ENCODE measurements around the gene MMP28. TPM values are rescaled to one million over a fixed set of nuclear protein-coding genes. Genes with fewer than 3 reads are reported as not detected.

MMP28 gene
- total RNA-seq, 4 donors from 2014 or later = 62.5 to 115 (median 79.1) TPM

DNA sequence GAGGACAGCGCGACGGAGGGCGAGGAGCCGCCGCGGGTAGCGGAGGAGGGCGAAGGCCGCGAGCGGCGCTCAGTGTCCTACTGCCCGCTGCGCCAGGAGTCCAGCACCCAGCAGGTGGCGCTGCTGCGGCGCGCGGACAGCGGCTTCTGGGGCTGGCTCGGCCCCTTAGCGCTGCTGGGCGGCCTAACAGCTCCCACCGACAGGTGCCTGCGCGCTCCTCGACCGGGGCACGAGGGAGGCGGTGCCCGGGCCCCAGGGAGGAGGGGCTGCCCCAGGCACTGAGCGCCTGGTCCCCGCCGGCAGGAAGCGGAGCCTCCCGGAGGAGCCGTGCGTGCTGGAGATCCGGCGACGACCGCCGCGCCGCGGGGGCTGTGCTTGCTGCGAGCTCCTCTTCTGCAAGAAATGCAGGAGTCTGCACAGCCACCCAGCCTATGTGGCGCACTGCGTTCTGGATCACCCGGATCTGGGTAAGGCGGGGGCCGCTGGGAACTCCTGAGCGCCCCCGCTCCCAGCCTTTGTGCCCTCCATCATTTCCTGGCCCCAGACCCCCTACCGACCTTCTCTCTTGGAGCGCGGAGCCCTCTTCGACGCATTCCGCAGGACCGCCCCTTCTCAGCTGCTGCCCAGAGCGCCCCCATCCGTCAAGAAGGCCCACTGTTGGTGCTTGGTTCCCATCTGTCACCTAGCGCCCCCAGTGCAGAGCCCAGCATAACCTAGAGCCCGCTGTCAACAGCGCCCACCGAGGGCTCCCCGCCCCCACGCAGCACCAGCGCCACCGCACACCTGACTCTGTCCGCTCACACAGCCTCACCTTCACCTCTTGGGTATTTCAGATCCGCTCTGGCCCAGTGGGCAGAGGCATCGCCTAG, 31.1 kb downstream of the MMP28 start:
- TF ChIP-seq, protein P1, sequence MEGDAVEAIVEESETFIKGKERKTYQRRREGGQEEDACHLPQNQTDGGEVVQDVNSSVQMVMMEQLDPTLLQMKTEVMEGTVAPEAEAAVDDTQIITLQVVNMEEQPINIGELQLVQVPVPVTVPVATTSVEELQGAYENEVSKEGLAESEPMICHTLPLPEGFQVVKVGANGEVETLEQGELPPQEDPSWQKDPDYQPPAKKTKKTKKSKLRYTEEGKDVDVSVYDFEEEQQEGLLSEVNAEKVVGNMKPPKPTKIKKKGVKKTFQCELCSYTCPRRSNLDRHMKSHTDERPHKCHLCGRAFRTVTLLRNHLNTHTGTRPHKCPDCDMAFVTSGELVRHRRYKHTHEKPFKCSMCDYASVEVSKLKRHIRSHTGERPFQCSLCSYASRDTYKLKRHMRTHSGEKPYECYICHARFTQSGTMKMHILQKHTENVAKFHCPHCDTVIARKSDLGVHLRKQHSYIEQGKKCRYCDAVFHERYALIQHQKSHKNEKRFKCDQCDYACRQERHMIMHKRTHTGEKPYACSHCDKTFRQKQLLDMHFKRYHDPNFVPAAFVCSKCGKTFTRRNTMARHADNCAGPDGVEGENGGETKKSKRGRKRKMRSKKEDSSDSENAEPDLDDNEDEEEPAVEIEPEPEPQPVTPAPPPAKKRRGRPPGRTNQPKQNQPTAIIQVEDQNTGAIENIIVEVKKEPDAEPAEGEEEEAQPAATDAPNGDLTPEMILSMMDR (IDR thresholded peaks at IDR 0.05) = peak in 1 of 3 donors; percentile 81
- no peak for TF ChIP-seq POLR2A (IDR thresholded peaks at IDR 0.05)
- WGBS, 2 donors = 5 to 6% methylated on average over 55 to 63 of the region's 75 CpGs
- no peak overlapping the region for H3K4me3 ChIP-seq (ENCODE audit: low read depth, poor library complexity, severe bottlenecking)
- peak; percentile 47 to 96 for DNase-seq (ENCODE audit: low spot score in 2 of 2)
- intact Hi-C loops (cut with DNase I; ENCODE audit: low total_unique reads) = loop anchor here (2.0 kb wide), 1 partner anchor 42 kb away; no protein-coding TSS in a partner anchor

DNA sequence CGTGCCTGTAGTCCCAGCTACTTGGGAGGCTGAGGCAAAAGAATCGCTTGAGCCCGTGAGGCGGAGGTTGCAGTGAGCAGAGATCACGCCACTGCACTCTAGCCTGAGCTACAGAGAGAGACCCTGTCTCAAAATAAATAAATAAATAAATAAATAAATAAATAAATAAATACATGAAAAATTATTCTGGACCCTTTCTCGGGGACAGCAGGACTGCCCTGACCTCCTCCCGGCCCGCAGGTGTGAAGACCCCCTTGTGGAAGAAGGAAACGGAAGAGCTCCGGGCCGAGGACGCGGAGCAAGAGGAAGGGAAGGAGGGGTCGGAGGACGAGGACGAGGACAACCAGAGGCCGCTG, 31.7 kb downstream of the MMP28 start:
- no peak overlapping the region for H3K4me3 ChIP-seq (ENCODE audit: low read depth, poor library complexity, severe bottlenecking)
- WGBS, 2 donors = 30 to 33% methylated on average over 17 of the region's 17 CpGs
- intact Hi-C loops (cut with DNase I; ENCODE audit: low total_unique reads) = loop anchor here (2.0 kb wide), 1 partner anchor 43 kb away; no protein-coding TSS in a partner anchor
- no peak for TF ChIP-seq POLR2A (IDR thresholded peaks at IDR 0.05)
- TF ChIP-seq, protein P1 (IDR thresholded peaks at IDR 0.05) = no peak
- no peak for DNase-seq (ENCODE audit: low spot score in 2 of 2)

DNA sequence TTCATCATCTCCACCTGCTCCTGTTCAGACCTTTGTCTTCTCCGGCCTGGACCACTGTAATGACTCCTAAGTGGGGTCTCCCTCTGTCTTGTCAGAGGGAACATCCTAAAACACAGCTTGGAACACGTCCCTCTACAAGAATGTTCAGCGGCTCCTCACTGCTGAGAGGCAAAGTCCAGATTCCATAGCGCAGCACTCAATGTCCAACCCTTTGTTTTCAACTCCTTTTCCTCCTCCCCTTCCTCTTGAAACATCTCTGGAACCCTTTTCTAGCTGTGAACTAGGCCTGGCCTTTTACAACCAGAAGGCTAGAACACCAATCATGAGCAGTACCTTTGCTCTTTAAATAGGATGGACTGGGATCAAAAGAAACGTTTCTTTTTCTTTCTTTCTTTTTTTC, 33.8 kb downstream of the MMP28 start:
- WGBS, 2 donors = 82 to 83% methylated on average over 5 of the region's 5 CpGs

DNA sequence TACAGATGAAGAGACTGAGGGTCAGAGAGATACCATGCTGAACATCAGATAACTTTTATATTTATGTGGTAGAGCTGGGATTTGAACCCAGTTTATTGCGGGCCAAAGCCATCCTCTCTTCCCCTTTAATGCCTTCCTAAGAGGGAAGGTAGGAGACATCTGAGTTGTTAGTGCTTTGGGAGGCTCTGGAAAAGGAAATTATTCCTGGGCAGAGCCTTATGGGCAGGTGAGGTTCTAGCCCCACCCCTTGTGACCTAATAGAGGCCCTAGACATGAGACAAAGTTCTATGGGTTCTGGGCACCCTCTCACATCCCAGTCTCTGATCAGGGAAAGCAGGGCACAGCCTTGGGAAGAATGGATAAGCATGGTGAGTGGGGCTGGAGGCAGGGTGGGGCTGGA, 34.9 kb downstream of the MMP28 start, which contains the start of gene C17orf50:
TSS of gene C17orf50 (plus strand) at position 301 of the 400 bp plus-strand sequence. CDS start at position 356, 55 bp downstream.
- no peak within 1 kb of the TSS for H3K4me3 ChIP-seq (ENCODE audit: low read depth, poor library complexity, severe bottlenecking)
- TF ChIP-seq, protein P1 (IDR thresholded peaks at IDR 0.05) = no peak
- TF ChIP-seq POLR2A (IDR thresholded peaks at IDR 0.05) = no peak
- DNase-seq (ENCODE audit: low spot score in 2 of 2) = no peak
- intact Hi-C loops (cut with DNase I; ENCODE audit: low total_unique reads) = no loop called here
- WGBS, 2 donors = 64 to 95% methylated on average over 1 of the region's 1 CpG

More for the DNA sequence above, 33.8 kb downstream of the MMP28 start:
- TF ChIP-seq, protein P1 (IDR thresholded peaks at IDR 0.05) = no peak
- no peak for TF ChIP-seq POLR2A (IDR thresholded peaks at IDR 0.05)
- intact Hi-C loops (cut with DNase I; ENCODE audit: low total_unique reads) = no loop called here
- H3K4me3 ChIP-seq (ENCODE audit: low read depth, poor library complexity, severe bottlenecking) = no peak overlapping the region
- DNase-seq (ENCODE audit: low spot score in 2 of 2) = no peak

DNA sequence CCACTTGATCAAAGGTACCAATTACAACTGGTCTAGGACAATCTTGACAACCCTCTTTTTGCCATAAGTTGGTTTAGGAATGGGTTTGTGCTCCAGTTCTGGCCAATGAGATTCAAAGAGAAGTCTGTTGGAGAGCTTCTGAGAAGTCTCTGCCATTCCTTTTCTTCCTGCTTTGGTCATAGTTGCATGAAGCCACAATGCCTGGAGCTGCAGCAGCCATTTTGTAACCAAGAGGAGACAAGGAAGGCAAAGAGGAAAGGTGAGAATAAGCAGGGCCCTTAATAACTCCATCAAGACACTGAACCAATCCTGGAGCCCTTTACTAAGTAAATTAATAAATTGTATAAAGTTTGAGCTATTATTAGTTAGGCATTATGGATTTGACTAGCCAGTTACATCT, 38.2 kb downstream of the MMP28 start:
- no peak for DNase-seq (ENCODE audit: low spot score in 2 of 2)
- intact Hi-C loops (cut with DNase I; ENCODE audit: low total_unique reads) = no loop called here
- H3K4me3 ChIP-seq (ENCODE audit: low read depth, poor library complexity, severe bottlenecking) = no peak overlapping the region
- no peak for TF ChIP-seq POLR2A (IDR thresholded peaks at IDR 0.05)
- TF ChIP-seq, protein P1 (IDR thresholded peaks at IDR 0.05) = no peak

Data from lower leg skin (tissue), 4 donors.